ENCODE data around the gene NPAS2.

Gene NPAS2

GRCh38 chr2:100786297-100786658 is 33.7 kb upstream of the NPAS2 start:
- H3K4me1 ChIP-seq (ENCODE audit: insufficient read depth, low read length), result peaks cover 6% of the 10 kb centered on the region; the same call in 1 of the 2 replicates
- H3K9me3 ChIP-seq (ENCODE audit: control insufficient read depth, insufficient read depth, low read length), result no peaks in the 10 kb centered on the region
- no peaks in the 10 kb centered on the region; the same call in 1 of the 2 replicates for H3K36me3 ChIP-seq (ENCODE audit: insufficient read depth, low read length)
- no peak overlapping the region for H3K9ac ChIP-seq (ENCODE audit: low read depth, low read length)

- Histone ChIP-seq H3K9ac (ENCODE audit: low read depth, low read length) (no peak overlapping the region), H3K9me3 (ENCODE audit: control insufficient read depth, insufficient read depth, low read length) (no peaks in the 10 kb centered on the region), H3K4me1 (ENCODE audit: insufficient read depth, low read length) (peaks cover 1% of the 10 kb centered on the region; the same call in 1 of the 2 replicates), H3K36me3 (ENCODE audit: insufficient read depth, low read length) (no peaks in the 10 kb centered on the region; the same call in 1 of the 2 replicates)
Measured at GRCh38 chr2:100786985-100787384, 33.0 kb upstream of the NPAS2 start.

GRCh38 chr2:100789361-100789760 is 30.6 kb upstream of the NPAS2 start:
- Histone ChIP-seq H3K9me3 (ENCODE audit: control insufficient read depth, insufficient read depth, low read length) (no peaks in the 10 kb centered on the region), H3K4me1 (ENCODE audit: insufficient read depth, low read length) (no peaks in the 10 kb centered on the region), H3K9ac (ENCODE audit: low read depth, low read length) (no peak overlapping the region), H3K36me3 (ENCODE audit: insufficient read depth, low read length) (no peaks in the 10 kb centered on the region)

- Histone ChIP-seq H3K4me1 (ENCODE audit: insufficient read depth, low read length) (no peaks in the 10 kb centered on the region), H3K36me3 (ENCODE audit: insufficient read depth, low read length) (no peaks in the 10 kb centered on the region), H3K9ac (ENCODE audit: low read depth, low read length) (no peak overlapping the region), H3K9me3 (ENCODE audit: control insufficient read depth, insufficient read depth, low read length) (no peaks in the 10 kb centered on the region)
Measured at GRCh38 chr2:100791294-100791935, 28.5 kb upstream of the NPAS2 start.

- Histone ChIP-seq H3K36me3 (ENCODE audit: insufficient read depth, low read length) (no peaks in the 10 kb centered on the region), H3K9ac (ENCODE audit: low read depth, low read length) (no peak overlapping the region)
Measured at GRCh38 chr2:100791936-100792308, 28.0 kb upstream of the NPAS2 start.

GRCh38 chr2:100793220-100793619 is 26.7 kb upstream of the NPAS2 start:
- H3K4me1 ChIP-seq (ENCODE audit: insufficient read depth, low read length), result no peaks in the 10 kb centered on the region
- no peak overlapping the region for H3K9ac ChIP-seq (ENCODE audit: low read depth, low read length)
- no peaks in the 10 kb centered on the region for H3K9me3 ChIP-seq (ENCODE audit: control insufficient read depth, insufficient read depth, low read length)
- H3K36me3 ChIP-seq (ENCODE audit: insufficient read depth, low read length), result no peaks in the 10 kb centered on the region

More at GRCh38 chr2:100791936-100792308, 28.0 kb upstream of the NPAS2 start:
- no peaks in the 10 kb centered on the region for H3K4me1 ChIP-seq (ENCODE audit: insufficient read depth, low read length)
- H3K9me3 ChIP-seq (ENCODE audit: control insufficient read depth, insufficient read depth, low read length), result no peaks in the 10 kb centered on the region

GRCh38 chr2:100793982-100794381 is 26.0 kb upstream of the NPAS2 start:
- Histone ChIP-seq H3K36me3 (ENCODE audit: insufficient read depth, low read length) (no peaks in the 10 kb centered on the region), H3K9me3 (ENCODE audit: control insufficient read depth, insufficient read depth, low read length) (no peaks in the 10 kb centered on the region), H3K9ac (ENCODE audit: low read depth, low read length) (no peak overlapping the region), H3K4me1 (ENCODE audit: insufficient read depth, low read length) (no peaks in the 10 kb centered on the region)

GRCh38 chr2:100796499-100797100 is 23.3 kb upstream of the NPAS2 start:
- no peak overlapping the region for H3K9ac ChIP-seq (ENCODE audit: low read depth, low read length)
- H3K9me3 ChIP-seq (ENCODE audit: control insufficient read depth, insufficient read depth, low read length), result no peaks in the 10 kb centered on the region
- no peaks in the 10 kb centered on the region for H3K4me1 ChIP-seq (ENCODE audit: insufficient read depth, low read length)
- H3K36me3 ChIP-seq (ENCODE audit: insufficient read depth, low read length), result no peaks in the 10 kb centered on the region

GRCh38 chr2:100799686-100800085 is 20.3 kb upstream of the NPAS2 start:
- Histone ChIP-seq H3K4me1 (ENCODE audit: insufficient read depth, low read length) (no peaks in the 10 kb centered on the region), H3K9me3 (ENCODE audit: control insufficient read depth, insufficient read depth, low read length) (no peaks in the 10 kb centered on the region), H3K36me3 (ENCODE audit: insufficient read depth, low read length) (no peaks in the 10 kb centered on the region), H3K9ac (ENCODE audit: low read depth, low read length) (no peak overlapping the region)

- H3K9me3 ChIP-seq (ENCODE audit: control insufficient read depth, insufficient read depth, low read length), result no peaks in the 10 kb centered on the region
- no peak overlapping the region for H3K9ac ChIP-seq (ENCODE audit: low read depth, low read length)
- H3K36me3 ChIP-seq (ENCODE audit: insufficient read depth, low read length), result no peaks in the 10 kb centered on the region
- H3K4me1 ChIP-seq (ENCODE audit: insufficient read depth, low read length), result no peaks in the 10 kb centered on the region
Measured at GRCh38 chr2:100800915-100801314, 19.0 kb upstream of the NPAS2 start.

- no peaks in the 10 kb centered on the region for H3K36me3 ChIP-seq (ENCODE audit: insufficient read depth, low read length)
- no peaks in the 10 kb centered on the region for H3K4me1 ChIP-seq (ENCODE audit: insufficient read depth, low read length)
- no peak overlapping the region for H3K9ac ChIP-seq (ENCODE audit: low read depth, low read length)
- no peaks in the 10 kb centered on the region for H3K9me3 ChIP-seq (ENCODE audit: control insufficient read depth, insufficient read depth, low read length)
Measured at GRCh38 chr2:100801402-100801801, 18.5 kb upstream of the NPAS2 start.

GRCh38 chr2:100802066-100802465 is 17.9 kb upstream of the NPAS2 start:
- Histone ChIP-seq H3K4me1 (ENCODE audit: insufficient read depth, low read length) (no peaks in the 10 kb centered on the region), H3K9me3 (ENCODE audit: control insufficient read depth, insufficient read depth, low read length) (no peaks in the 10 kb centered on the region), H3K9ac (ENCODE audit: low read depth, low read length) (no peak overlapping the region), H3K36me3 (ENCODE audit: insufficient read depth, low read length) (no peaks in the 10 kb centered on the region)

- Histone ChIP-seq H3K9ac (ENCODE audit: low read depth, low read length) (no peak overlapping the region), H3K36me3 (ENCODE audit: insufficient read depth, low read length) (no peaks in the 10 kb centered on the region), H3K4me1 (ENCODE audit: insufficient read depth, low read length) (no peaks in the 10 kb centered on the region), H3K9me3 (ENCODE audit: control insufficient read depth, insufficient read depth, low read length) (no peaks in the 10 kb centered on the region)
Measured at GRCh38 chr2:100803334-100803733, 16.6 kb upstream of the NPAS2 start.

GRCh38 chr2:100806550-100806949 is 13.4 kb upstream of the NPAS2 start:
- no peaks in the 10 kb centered on the region for H3K9me3 ChIP-seq (ENCODE audit: control insufficient read depth, insufficient read depth, low read length)
- H3K9ac ChIP-seq (ENCODE audit: low read depth, low read length), result no peak overlapping the region
- H3K36me3 ChIP-seq (ENCODE audit: insufficient read depth, low read length), result no peaks in the 10 kb centered on the region
- no peaks in the 10 kb centered on the region for H3K4me1 ChIP-seq (ENCODE audit: insufficient read depth, low read length)

- Histone ChIP-seq H3K4me1 (ENCODE audit: insufficient read depth, low read length) (no peaks in the 10 kb centered on the region), H3K9ac (ENCODE audit: low read depth, low read length) (no peak overlapping the region), H3K9me3 (ENCODE audit: control insufficient read depth, insufficient read depth, low read length) (no peaks in the 10 kb centered on the region), H3K36me3 (ENCODE audit: insufficient read depth, low read length) (no peaks in the 10 kb centered on the region)
Measured at GRCh38 chr2:100807707-100808106, 12.2 kb upstream of the NPAS2 start.
